ENCODE data around the gene NEURL2. TPM values are rescaled to one million over a fixed set of nuclear protein-coding genes. Genes with fewer than 3 reads are reported as not detected.

Gene NEURL2
- total RNA-seq, 1 experiment from 2014 or later, result 2.3 TPM

GRCh38 chr20:45927071-45927878 lies 36.3 kb upstream of the NEURL2 start:
- Histone ChIP-seq H3K4me1 (ENCODE audit: insufficient read depth, low read length) (no peaks in the 10 kb centered on the region), H2AFZ (ENCODE audit: low read length) (no peak overlapping the region), H3F3A (ENCODE audit: low read length, unreplicated experiment) (no peaks in the 10 kb centered on the region), H3K79me2 (ENCODE audit: low read length) (no peaks in the 10 kb centered on the region), H3K4me3 (ENCODE audit: low read length) (no peak overlapping the region), H3K36me3 (ENCODE audit: low read depth, low read length) (no peaks in the 10 kb centered on the region), H3K9ac (ENCODE audit: low read length) (no peak overlapping the region), H3K9me2 (replicated peaks; ENCODE audit: low read length) (no peaks in the 10 kb centered on the region), H3K9me3 (ENCODE audit: low read length) (no peaks in the 10 kb centered on the region), H4K20me1 (ENCODE audit: low read length) (no peaks in the 10 kb centered on the region), H3K4me2 (ENCODE audit: low read length) (no peak overlapping the region), H3K27ac (ENCODE audit: low read length) (no peak overlapping the region), H3K27me3 (ENCODE audit: low read length) (no peaks in the 10 kb centered on the region)
- TF ChIP-seq EZH2 (IDR thresholded peaks at IDR 0.05; ENCODE audit: low read length, unreplicated experiment), result no peak
- TF ChIP-seq CTCF (conservative IDR thresholded peaks at IDR 0.05; ENCODE audit: low read depth, low read length), result no peak
- no peak for TF ChIP-seq EZH2phosphoT487 (IDR thresholded peaks at IDR 0.05; ENCODE audit: borderline replicate concordance, low read length)
- intact Hi-C loops (cut with micrococcal nuclease), result no loop called here
- no TSS peak for BruUV-seq (replicated peaks)
- DNase-seq (no peak), ATAC-seq (no peak)
- ChIA-PET CTCF (no interaction called here), POLR2A (ENCODE audit: unreplicated experiment) (no interaction called here)

- H3K4me3 ChIP-seq (ENCODE audit: low read length), result no peak overlapping the region
- H4K20me1 ChIP-seq (ENCODE audit: low read length), result no peaks in the 10 kb centered on the region
- no peak overlapping the region for H3K4me2 ChIP-seq (ENCODE audit: low read length)
- no peaks in the 10 kb centered on the region for H3K9me3 ChIP-seq (ENCODE audit: low read length)
- intact Hi-C loops (cut with micrococcal nuclease), result no loop called here
- H3F3A ChIP-seq (ENCODE audit: low read length, unreplicated experiment), result no peaks in the 10 kb centered on the region
- ChIA-PET CTCF (no interaction called here), POLR2A (ENCODE audit: unreplicated experiment) (no interaction called here)
- H3K27ac ChIP-seq (ENCODE audit: low read length), result no peak overlapping the region
- no peaks in the 10 kb centered on the region for H3K79me2 ChIP-seq (ENCODE audit: low read length)
- TF ChIP-seq CTCF (conservative IDR thresholded peaks at IDR 0.05; ENCODE audit: low read depth, low read length), result no peak
- TF ChIP-seq EZH2 (IDR thresholded peaks at IDR 0.05; ENCODE audit: low read length, unreplicated experiment), result no peak
- no peak for TF ChIP-seq EZH2phosphoT487 (IDR thresholded peaks at IDR 0.05; ENCODE audit: borderline replicate concordance, low read length)
- H2AFZ ChIP-seq (ENCODE audit: low read length), result no peak overlapping the region
- no peak for DNase-seq
- no peaks in the 10 kb centered on the region for H3K9me2 ChIP-seq (replicated peaks; ENCODE audit: low read length)
- H3K36me3 ChIP-seq (ENCODE audit: low read depth, low read length), result no peaks in the 10 kb centered on the region
- no TSS peak for BruUV-seq (replicated peaks)
- H3K9ac ChIP-seq (ENCODE audit: low read length), result no peak overlapping the region
- no peak for ATAC-seq
- H3K4me1 ChIP-seq (ENCODE audit: insufficient read depth, low read length), result peaks cover 4% of the 10 kb centered on the region
- no peaks in the 10 kb centered on the region for H3K27me3 ChIP-seq (ENCODE audit: low read length)
Measured at GRCh38 chr20:45926731-45927070, 35.7 kb upstream of the NEURL2 start.

GRCh38 chr20:45925821-45926506 lies 35.0 kb upstream of the NEURL2 start:
- no peak overlapping the region for H3K4me3 ChIP-seq (ENCODE audit: low read length)
- H3K9ac ChIP-seq (ENCODE audit: low read length), result no peak overlapping the region
- ChIA-PET POLR2A (ENCODE audit: unreplicated experiment) (interaction anchor here (0.6 kb wide), 1 partner anchor 152 kb away, joined by 4 read pairs; no protein-coding TSS in a partner anchor), CTCF (no interaction called here)
- no peaks in the 10 kb centered on the region for H3K79me2 ChIP-seq (ENCODE audit: low read length)
- no peak for DNase-seq
- no peak overlapping the region for H3K4me2 ChIP-seq (ENCODE audit: low read length)
- H3K27ac ChIP-seq (ENCODE audit: low read length), result no peak overlapping the region
- H3K9me3 ChIP-seq (ENCODE audit: low read length), result no peaks in the 10 kb centered on the region
- H3K27me3 ChIP-seq (ENCODE audit: low read length), result no peaks in the 10 kb centered on the region
- no peaks in the 10 kb centered on the region for H3K9me2 ChIP-seq (replicated peaks; ENCODE audit: low read length)
- TF ChIP-seq EZH2phosphoT487 (IDR thresholded peaks at IDR 0.05; ENCODE audit: borderline replicate concordance, low read length) (no peak), CTCF (conservative IDR thresholded peaks at IDR 0.05; ENCODE audit: low read depth, low read length) (no peak), EZH2 (IDR thresholded peaks at IDR 0.05; ENCODE audit: low read length, unreplicated experiment) (no peak)
- ATAC-seq, result no peak
- H3K36me3 ChIP-seq (ENCODE audit: low read depth, low read length), result no peaks in the 10 kb centered on the region
- intact Hi-C loops (cut with micrococcal nuclease), result no loop called here
- H4K20me1 ChIP-seq (ENCODE audit: low read length), result no peaks in the 10 kb centered on the region
- peaks cover 8% of the 10 kb centered on the region for H3K4me1 ChIP-seq (ENCODE audit: insufficient read depth, low read length)
- no peak overlapping the region for H2AFZ ChIP-seq (ENCODE audit: low read length)
- BruUV-seq (replicated peaks), result no TSS peak
- H3F3A ChIP-seq (ENCODE audit: low read length, unreplicated experiment), result no peaks in the 10 kb centered on the region
